Activated naive CD8-positive, alpha-beta T cell treated with anti-CD3 and anti-CD28 coated beads, Interleukin-2, amount 50 U/mL, for 16 hours (primary cell): ENCODE measurements around the gene SMARCA2.

ENCODE experiments used
- DNase-seq: peaks from one replicate; pipeline ENCODE4 v3.0.0-alpha.2; 2020; ENCODE audit warnings: low read depth, low spot score

Gene SMARCA2

DNA sequence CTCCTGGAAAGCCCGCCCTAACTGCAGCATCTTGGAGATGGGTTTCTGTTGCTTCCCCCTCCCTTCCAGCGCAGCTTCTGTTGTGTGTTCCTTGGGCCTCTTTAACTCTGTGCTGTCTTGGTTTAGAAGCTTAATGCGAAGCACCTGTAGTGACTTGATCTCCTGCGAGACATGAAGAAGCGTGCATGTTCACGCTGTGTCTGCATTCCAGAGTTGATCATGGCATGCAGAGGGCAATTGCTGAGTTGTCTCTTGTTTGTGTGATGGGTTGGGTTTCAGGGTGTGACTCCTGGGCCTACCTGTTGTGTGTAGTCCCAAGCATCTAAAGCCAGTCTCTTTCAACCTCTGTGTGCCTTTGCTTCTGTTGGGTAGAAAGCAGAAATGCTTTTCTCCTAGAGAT lies 155.6 kb downstream of the SMARCA2 start:
- no peak for DNase-seq

DNA sequence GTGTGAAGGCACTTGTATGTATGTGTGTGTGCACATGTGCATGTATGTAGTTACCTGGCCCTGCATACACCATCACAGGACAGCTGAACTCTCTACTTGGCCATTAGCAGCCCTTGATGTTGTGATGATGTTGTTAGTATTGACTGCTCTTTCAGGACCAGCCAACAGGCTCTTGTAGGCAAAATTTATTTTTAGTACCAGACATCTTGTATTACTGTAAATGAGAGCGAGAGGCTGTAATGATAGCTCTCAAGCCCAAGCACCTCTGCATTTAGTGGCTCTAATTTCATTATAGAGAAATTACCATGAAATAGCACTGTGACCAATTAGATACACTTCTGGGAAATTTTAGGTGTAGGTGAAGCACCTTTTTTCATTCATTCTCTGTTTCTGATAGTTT lies 158.0 kb downstream of the SMARCA2 start:
- no peak for DNase-seq

DNA sequence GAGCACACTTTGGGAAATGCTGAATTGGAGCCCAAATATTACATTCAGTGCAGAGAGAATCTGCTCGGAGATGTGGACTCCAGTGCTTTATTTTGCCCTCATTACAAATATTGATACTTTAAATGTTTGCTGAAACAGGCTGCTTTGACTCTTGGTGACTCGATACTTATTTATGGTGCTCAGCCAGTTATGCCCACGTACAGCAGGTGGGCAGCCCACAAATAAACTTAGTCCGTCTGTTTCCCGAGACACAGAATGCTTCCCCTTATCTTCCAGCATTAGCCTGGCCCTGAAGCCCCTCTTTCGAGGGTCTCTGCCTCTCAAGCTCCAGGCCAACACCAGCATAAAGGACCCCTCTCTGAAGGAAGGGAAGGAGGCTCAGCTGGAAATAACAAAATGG lies 158.7 kb downstream of the SMARCA2 start:
- DNase-seq, result no peak

DNA sequence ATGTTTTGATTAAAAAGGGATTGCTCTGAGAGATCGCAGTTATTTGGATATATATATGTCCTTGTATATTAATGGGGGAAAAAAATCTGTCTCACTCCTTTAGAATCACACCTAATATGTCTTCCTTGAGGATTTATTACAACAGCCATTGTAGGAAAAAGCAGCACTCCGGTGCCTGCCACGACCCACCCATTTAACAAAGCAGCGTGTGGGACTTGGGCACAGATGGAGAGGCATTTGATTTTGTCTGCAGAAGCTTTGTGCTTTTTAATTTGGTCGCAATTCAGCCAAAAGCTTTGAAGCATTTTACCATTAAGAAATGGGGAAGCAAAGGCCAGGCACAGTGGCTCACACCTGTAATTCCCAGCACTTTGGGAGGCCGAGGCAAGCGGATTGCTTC lies 159.2 kb downstream of the SMARCA2 start:
- DNase-seq, result no peak

DNA sequence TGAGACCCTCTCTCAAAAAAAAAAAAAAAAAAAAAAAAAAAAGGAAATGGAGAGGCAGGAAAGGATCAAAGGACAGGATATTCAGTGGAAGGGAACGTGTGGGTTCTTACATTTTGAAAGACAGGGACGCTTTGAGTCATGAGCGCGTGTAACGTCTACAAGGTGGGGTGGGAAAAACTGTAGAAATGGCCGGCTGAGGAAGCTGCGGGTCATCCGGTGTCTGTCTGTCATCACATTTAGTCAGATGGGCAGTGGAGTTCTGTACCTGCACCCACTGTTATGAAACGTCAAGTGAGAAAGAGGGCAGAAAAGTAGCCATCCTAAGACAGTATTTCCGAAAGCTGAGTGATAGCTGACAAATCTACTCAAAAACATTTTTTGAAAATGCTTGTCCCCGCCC lies 159.8 kb downstream of the SMARCA2 start:
- no peak for DNase-seq

DNA sequence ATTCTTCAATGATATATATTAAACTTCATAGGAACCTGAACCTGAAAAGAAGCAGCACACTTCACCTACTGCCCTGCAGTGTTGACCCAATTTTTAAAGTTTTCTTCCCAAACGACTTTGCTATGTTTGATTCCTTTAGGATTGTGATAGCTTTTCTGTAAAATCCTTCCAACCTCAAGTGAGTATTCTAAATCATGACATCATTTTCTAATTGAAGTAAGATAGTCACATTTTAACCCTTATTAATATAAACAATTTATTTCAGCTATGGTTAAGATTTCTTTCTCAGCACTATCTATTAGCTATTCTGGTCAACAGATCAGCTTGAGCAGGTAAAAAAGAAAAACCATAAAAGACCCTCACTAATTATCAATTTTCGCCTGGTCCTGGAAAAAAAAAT lies 162.0 kb downstream of the SMARCA2 start:
- DNase-seq, result no peak

DNA sequence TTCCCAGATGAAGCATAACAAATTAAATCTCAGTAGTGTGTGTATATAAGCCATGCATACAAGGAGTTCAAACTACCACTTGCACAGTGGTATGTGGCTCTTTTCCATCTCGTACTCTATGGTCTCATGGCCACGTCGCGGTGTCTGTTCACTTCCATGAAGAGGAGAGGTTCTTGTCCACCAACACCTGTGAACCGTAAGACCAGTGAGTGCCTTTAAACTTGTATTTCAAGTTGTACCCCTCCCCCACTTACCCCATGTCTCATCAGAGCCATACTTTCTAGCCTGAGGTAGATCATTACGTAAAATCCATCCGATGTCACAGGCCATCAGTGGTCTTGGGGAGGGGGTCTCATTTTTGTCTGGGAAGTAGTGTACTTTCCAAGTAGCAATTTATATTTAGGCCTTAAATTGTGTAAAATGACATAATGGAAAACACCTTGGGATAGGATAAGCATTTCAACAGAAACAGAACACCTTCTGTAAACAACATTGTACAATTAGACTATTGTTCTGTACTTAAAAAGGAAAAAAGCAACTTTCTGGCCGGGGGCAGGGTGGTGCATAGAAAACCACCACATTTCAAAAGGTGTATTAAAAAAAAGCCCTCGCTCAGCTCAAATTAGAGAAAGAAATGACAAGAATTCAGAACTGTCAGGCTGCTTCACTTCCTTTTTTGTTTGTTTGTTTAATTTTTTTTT lies 163.0 kb downstream of the SMARCA2 start:
- no peak for DNase-seq

DNA sequence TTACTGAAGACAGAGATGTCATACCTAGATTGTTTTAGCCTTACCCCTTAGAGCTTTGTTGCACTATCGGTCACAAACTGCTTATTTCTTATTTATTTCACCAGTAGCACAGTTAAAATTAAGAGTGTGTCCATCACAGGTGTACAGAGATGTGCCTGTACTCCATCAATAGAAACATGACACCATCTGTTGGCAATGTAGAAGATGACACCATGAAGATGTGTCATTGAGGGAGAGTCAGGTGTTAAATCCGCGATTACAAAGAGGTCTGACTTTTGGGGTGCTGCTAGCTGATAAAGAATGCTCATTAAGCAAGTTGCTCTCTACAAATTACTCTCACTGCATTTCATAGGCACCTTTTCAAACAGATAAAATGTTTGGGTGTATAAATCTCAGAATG lies 164.4 kb downstream of the SMARCA2 start:
- DNase-seq, result no peak

DNA sequence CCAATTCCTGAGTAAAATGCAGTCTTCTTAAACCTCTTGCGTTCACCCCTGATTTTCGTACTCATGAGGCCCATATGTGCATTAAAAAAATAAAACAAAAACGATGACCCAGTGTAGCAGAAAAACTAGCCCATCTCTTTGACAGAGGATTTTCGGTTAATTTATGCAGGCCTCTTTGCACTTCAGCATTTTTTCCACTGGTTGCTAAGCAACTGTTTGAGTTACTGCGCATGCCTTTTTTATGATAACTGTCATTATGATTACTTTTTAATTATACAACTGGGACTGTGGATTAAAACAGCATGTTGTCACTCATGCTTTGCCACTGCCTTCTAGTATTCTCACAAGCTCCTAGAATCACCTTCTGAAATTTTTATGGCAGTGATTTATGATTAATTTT lies 165.0 kb downstream of the SMARCA2 start:
- DNase-seq, result no peak

DNA sequence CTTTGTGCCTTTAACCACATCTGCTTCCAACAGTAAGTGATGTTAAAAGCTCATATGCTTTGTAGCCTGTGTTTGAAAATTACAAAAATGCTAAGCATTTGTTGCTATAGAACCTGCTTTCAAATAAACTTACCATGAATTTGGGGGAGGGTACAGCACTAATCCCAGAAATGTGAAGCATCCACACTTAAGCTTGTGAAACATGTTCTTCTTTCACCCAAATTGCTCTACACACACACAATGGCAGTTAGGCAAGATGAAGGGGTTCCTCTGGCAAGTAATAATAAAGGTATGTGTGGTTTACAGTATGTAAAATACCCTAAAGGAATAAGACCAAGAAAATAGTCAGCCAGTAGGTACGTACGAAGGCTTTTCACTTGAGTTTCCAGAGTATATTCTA lies 165.6 kb downstream of the SMARCA2 start:
- no peak for DNase-seq

DNA sequence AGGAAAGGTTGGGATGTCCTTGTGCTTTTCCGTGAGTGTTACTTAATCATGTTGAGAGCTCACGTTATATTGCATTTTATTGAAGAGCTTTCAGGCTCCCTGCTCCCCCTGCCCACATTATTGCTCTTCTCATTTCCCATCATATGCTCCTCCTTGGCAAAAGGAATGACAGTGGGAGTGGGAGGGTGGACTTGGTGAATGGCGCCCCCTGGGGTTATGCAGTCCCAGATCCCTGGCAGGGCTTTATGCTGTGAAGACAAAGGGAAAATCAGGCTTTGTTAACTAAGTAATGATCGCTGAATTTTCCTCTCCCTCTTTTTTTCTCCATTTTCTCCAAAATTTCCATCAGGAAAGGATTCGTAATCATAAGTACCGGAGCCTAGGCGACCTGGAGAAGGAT lies 166.6 kb downstream of the SMARCA2 start:
- no peak for DNase-seq

DNA sequence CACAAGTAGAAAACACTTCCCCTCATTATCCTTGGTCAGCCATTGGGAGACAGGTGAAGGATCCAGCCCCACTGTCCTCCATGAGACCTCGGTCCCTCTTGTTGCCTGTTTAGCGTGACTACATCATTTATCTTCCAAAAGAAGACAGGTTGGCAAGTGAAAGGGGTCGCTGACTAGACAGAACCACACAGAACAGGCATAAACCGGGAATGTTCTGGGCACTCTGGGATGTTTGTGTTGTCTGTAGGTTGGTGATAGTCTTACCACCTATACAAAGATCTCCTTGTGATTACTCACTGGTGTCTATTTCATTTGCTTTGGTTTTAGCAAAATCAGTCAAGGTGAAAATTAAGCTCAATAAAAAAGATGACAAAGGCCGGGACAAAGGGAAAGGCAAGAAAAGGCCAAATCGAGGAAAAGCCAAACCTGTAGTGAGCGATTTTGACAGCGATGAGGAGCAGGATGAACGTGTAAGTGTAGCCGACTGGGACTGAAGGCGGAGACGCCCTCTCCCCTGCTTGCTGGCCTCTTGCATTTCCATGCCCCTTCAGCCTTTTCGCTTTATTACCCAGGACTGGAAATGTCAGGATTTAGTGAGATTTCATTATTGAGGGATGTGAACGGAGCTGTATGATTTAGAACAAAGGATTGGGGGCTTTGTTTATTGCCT lies 175.9 kb downstream of the SMARCA2 start:
- DNase-seq, result no peak

DNA sequence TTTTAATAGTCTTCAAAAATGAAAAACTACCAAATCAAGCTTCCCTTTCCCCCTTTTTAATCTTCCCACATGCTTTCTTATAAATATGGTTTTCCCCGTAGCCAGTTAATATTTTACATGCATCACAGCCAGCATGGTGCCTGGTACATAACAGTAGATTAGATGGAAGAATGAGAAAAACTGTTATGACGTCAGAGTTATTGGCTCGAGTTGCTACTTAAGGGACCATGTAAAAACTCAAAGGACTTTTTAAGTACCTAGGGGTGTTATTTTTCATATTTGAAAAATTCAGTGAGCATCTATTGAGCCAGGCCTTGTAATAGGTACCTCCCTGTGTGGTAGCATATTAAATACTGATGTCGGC lies 176.4 kb downstream of the SMARCA2 start:
- DNase-seq, result no peak

DNA sequence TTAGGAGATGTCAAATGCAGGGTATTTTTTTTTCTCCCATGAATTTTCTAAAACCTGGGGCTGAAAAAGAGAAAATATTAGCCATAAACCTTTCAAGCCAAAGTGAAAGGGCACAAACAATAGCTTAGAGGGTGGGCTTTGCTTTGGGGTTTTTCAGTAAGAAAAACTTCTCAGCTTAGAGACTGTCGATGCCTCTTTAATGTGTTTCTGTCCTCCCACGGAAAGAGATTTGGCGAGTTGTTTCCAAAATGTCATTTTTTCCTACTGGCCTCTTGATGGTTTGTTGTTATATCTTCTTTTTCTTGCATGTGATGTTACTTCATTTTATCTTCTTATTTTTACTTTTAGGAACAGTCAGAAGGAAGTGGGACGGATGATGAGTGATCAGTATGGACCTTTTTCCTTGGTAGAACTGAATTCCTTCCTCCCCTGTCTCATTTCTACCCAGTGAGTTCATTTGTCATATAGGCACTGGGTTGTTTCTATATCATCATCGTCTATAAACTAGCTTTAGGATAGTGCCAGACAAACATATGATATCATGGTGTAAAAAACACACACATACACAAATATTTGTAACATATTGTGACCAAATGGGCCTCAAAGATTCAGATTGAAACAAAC lies 177.3 kb downstream of the SMARCA2 start:
- DNase-seq, result no peak

DNA sequence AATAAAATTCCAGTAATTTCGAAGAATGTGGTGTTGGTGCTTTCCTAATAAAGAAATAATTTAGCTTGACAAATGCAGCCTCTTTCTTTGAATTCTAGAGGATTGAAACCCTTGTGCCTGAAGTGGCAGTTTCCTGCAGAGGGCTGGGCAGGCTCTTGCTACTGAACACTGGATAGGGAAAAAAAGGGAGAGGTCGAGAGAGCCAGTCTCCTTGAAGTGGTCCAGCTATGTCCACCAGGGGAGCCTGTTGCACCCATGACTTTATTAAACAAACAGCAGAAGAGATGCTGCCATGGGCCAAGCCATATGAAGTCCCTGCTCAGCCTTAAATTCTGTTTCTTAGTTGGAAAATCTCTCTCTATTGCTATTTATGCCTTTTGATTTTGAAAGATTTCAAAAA lies 178.4 kb downstream of the SMARCA2 start:
- DNase-seq, result no peak

DNA sequence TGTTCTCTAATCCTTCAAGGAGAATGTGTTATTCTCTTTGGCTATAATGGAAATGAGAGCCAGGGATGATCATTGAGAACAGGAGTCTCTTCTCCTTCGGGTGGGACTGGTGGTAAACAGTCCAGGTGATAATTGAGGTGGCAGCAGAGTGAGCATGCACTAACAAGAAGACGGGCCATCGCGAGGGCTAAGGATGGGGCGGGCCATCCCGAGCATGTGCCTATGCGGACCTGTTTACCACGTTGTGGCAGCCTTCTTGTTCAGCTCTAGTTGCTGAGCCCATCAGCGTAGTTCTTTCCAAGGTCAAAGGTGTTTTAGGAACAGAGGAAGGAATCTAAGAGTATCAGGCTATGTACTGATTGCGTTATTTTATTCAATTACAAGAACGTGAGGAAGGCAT lies 180.1 kb downstream of the SMARCA2 start:
- DNase-seq, result no peak

DNA sequence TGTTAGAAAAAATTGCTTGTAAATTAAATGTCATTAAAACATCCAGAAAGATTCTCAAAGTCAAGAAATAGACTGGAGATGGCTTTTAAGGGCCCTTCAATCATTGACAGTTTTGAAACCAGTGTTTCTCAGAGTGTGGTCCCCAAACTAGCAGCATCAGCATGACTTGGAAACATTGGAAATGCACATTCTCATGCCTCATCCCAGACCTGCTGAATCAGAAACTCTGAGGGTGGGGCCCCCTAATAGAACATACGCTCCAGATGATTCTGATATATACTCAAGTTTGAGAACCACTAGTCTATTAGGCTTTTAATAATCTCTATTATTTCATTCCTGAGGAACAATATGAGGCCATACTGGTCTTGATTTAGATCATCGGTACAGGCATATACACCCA lies 181.6 kb downstream of the SMARCA2 start:
- no peak for DNase-seq

DNA sequence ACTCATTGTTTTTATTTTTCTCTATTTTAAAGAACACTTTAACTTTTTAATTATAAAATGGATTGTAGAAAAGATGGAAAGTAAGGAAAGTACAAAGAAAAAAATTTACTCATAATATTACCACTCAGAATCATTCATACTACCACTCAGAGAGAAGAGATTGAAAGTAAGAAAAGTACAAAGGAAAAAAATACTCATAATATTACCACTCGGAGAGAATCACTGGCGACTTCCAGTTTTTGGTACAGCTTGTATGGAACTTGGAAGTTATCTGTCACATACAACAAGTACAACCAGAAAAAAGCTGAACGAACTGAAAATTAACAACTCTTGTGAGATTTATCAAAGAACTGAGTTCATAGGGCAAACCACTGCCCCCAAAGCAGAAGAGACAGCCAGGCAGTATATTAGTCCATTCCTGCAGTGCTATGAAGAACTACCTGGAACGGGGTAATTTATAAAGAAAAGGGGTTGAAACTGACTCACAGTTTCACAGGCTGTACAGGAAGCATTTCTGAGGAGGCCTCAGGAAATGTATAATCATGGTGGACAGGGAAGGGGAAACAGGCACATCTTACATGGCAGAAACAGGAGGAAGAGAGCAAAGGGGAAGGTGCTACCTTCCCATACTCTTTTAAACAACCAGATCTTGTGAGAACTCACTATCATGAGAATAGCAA lies 183.9 kb downstream of the SMARCA2 start:
- DNase-seq, result no peak

DNA sequence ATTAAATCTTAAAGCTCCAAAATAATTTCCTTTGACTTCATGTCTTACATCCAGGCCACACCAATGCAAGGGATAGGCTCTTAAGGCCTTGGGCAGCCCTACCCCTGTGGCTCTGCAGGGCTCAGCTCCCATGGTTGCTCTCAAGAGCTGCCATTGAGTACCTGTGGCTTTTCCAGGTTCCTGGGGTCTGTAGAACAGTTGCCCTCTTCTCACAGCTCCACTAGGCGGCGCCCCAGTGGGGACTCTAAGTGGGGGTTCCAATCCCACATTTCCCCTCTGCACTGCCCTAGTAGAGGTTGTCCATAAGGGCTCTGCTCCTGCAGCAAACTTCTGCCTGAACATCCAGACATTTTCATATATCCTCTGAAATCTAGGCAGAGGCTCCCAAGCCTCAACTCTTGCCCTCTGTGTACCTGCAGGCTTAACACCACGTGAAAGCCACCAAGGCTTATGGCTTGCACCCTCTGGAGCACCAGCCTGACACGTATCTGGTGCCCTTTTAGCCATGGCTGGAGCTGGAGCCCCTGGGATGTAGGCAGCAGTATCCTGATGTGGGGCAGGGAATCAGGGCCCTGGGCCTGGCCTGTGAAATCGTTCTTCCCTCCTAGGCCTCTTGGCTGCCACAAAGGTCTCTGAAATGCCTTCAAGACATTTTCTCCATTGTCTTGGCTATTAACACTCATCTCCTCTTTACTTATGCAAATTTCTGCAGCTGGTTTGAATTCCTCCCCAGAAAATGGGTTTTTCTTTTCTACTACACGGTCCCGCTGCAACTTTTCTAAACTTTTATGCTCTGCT lies 185.1 kb downstream of the SMARCA2 start:
- DNase-seq, result no peak

DNA sequence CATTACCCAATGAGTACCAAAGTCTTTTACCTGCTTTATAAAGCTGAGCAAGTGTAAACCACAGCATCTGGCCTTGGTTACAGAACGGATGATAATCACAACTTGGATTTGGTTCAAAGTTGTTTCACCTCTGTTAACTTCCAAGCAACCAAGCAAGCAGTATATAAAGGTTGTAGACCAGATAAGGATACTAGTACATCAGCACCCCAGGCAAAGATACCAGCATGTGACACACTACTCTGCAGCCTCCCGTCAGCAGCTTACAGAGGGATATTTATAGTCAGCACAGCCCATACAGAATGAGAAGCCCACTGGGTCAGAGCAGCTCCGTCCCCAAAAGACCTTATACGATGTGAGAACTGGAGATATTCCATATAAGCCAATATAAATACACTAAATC lies 193.3 kb downstream of the SMARCA2 start:
- no peak for DNase-seq

DNA sequence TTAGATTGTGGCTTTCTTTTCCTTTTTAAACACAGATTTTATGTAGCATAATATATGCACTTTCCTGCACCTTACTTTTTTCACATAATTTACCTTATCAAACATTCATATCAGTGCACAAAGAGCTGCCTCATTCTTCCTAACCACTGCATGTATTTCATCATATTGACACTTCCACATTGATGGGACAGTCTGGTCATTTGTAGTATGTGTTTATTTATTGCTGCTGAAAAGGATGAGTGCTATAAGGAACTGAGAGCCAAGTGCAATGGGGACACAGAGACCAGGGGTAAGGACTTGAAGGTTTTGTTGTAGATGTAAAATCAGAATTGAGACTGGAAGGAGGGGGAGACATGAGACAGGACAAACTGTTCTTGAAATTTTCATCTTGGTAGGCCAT lies 193.8 kb downstream of the SMARCA2 start:
- DNase-seq, result no peak

DNA sequence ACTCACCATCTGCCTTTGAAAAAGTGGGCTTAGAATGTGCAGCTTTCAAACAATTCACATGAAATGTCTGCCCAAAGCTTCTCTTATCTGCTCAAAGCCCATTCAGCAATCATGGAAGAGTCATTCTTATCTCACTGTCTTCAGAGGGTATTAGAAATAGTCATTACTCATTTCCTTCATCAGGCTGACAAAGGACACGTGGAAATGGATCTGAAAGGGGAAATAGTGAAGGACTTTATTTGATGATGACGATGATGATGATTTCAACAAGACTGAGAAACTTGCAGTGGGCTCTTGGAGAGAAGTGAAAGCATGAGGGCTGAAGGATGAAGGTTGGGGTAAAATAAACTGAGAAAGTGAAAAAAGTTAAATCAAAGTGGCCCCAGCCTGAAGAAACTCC lies 194.3 kb downstream of the SMARCA2 start:
- no peak for DNase-seq
